Ovary (tissue), 3 donors: ENCODE results near the gene SOX18.

Source experiments
- CTCF ChIP-seq, 3 donors: fragments of 450-650 bp in 2 of 3; fragments of 200-600 bp in 1 of 3; IDR thresholded peaks; one replicate each; pipeline versions ENCODE4 v1.5.1 to v1.8.0; 2016 to 2022; ENCODE audit warnings: antibody characterized with exemption in 3 of 3, mild to moderate bottlenecking in 1 of 3
- EP300 ChIP-seq: sonication (generic); formaldehyde crosslinking; IDR thresholded peaks from one replicate; pipeline ENCODE4 v1.6.1; 2017; ENCODE audit warnings: antibody characterized with exemption
- POLR2A ChIP-seq: fragments of 450-650 bp; IDR thresholded peaks from one replicate; pipeline ENCODE4 v1.6.1; 2017; ENCODE audit warnings: antibody characterized with exemption, mild to moderate bottlenecking, moderate library complexity
- donor health status: DM: no; HTN: no; CAD: no.

GRCh38 chr20:64045346-64046011 is 4.0 kb downstream of the SOX18 start:
- TF ChIP-seq CTCF (IDR thresholded peaks at IDR 0.05) (no peak), POLR2A (no peak), EP300 (no peak)
